HPDE6-E6E7 (cell line): ENCODE results near the gene BAIAP2.

Source experiments
- DNase-seq: peaks from one replicate; pipeline ENCODE4 v3.0.0; 2011; ENCODE audit warnings: missing footprints; ENCODE audit errors: extremely low spot score

Gene BAIAP2

DNA sequence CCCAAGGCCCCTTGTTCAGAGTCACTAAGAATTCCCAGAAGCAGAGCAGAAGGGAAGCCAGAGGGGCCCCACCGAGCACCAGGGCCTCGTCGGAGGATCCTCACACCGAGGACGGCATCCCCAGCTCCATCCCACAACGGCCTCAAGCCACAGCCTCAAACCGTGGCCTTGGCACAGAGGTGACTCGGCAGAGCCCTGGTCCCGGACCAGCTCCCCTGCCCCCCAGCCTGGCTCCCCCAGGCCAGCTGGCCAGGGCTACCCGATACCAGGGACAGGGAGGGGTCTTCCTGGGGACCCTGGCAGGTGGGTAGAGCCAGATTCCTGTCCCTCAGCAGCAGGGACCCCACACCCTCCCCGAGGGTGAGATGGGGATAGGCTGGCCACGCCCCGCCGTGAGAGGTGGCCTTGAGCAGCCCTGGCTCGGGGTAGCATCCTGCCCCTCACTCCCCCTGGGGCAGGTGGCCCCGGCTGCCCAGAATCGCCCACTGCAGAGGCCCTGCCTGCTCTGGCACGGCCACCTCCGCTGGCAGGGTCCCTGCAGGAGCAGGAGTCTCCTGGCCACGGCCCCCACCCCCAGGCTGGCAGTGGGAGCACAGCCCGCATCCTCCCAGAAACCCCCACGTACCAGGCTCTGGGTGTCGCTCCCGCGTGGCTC, 124.8 kb downstream of the BAIAP2 start:
- no peak for DNase-seq

DNA sequence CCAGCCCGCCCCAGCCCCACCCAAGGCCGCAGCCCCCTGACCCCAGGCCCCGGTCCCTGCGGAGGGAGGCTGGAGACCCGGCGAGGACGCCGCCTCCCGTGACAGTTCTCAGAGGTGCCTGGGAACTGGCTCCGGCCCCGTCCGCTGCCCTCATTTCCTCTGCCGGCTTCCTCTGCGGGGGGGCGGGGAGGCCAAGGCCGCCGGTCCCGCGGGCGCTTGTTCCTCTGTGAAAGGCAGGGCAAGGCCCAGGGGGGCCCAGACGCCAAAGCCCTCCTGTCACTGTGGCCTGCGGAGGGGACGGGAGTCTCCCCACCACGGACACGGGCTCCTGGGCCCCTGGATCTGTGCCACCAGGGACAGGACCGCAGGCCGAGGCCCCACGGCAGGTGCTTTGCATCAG, 125.4 kb downstream of the BAIAP2 start:
- no peak for DNase-seq

DNA sequence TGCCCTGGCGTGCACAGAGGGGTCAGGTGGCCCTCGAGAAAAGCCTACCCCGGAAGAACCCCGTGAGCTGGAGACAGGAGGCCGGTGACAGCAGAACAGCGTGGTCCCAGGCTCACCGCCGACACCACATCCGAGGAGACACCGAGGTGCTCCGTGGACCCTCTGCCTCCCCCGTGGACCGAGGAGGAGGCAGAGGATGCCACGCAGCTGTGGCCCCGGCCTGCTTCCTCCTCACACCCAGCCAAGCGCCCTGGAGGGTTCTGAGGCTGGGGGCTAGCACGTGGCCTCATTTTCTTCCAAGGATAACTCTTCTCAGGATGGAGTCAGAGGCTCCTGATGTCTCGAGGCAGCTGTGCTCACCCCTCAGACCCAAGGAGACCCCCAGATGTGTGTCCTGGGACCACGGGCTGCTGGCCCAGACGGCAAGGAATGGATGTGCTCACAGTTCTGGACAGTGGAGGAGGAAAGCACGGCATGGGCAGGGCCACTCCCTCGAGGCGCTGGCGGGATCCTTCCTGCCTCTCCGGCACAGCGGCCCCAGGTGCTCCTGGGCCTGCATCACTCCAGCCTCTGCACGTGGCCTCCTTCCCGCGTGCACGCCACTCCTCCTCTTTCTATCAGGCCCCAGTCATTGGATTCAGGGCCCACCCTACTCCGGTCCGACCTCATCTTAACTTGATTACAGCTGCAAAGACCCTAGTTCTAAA, 125.9 kb downstream of the BAIAP2 start:
- no peak for DNase-seq

DNA sequence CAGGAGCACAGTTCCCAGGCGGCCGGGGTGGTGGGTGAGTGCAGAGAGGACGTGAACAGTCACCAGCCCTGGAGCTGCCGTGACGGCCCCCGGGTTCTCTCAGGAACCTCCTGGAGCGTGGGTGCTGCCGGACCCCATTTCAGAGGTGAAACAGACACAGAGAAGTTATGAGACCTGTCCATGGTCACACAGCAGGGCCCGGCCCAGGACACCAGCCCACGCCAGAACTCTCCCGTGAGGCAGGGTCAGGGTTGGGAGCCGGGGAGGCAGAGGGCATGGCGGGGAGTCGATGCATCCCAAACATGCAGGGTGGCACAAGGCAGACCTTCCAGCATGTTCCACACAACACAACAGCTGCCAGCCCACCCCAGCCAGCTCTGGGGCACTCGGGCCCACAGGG, 126.6 kb downstream of the BAIAP2 start:
- no peak for DNase-seq

DNA sequence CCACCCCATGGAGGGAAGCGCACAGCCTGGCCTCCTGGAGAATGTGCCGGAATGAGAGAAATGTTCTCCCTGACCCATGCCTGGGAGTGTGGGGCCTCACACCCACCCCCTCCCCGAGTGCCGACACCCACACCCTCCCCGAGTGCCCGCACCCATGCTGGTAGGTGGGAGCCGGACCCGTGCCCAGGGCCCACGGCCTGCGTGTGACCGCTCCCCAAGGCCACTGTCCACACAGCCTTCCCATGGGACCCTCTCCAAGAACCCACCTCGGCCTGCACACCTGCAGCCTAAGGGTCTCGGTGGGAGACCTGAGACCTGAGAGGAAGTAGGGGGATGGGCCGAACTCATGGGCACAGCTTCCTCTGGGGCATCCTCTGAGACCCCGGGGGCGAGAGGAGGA, 127.0 kb downstream of the BAIAP2 start:
- no peak for DNase-seq

DNA sequence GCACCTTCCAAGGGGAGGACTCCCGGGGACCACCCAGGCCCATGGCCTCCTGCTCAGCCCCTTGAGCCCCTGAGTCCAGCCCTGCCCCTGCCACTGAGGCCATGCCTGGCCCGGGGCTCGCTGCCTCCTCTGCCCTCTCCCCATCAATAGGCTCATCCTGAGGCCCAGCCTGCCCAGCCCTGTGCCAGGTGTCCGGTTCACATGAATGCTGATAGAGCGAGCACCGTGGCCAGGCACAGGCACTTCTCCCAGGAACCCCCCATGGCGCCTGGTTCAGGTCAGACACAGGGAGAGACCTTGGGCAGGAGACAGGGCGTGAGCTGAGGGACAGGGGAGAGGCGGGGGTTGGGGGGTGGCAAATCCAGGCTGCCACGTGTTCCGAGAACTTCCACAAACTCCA, 127.5 kb downstream of the BAIAP2 start:
- no peak for DNase-seq

DNA sequence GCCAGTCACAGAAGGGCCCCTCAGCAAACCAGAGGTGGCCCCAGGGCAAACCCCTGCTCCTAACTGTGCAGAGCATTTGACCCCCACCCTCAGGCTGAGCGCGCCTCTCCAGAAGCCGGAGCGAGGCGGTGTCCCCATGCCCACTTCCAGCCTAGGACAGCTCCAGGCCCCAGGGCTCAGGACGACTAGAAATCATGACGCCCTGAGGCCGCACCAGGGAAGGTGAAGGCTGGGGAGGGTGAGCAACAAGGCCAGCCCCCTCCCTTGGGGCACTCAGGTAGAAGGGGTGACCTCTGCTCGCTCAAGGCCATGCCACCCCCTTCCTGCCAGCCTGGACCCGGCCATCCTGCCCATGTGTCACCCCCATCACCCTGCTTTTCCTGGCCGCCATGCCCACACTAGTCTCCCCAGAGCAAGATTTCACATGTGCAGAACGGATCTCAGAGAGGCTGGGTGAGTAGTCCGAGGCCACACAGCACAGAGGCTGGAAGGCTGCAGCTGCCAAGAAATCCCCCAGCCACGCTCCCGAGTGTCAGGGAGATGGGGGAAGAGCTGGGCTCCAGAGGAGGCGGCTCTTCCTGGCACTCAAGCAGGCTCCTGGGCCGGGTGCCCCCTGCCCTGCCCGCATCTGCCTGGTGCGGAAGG, 128.2 kb downstream of the BAIAP2 start:
- no peak for DNase-seq

DNA sequence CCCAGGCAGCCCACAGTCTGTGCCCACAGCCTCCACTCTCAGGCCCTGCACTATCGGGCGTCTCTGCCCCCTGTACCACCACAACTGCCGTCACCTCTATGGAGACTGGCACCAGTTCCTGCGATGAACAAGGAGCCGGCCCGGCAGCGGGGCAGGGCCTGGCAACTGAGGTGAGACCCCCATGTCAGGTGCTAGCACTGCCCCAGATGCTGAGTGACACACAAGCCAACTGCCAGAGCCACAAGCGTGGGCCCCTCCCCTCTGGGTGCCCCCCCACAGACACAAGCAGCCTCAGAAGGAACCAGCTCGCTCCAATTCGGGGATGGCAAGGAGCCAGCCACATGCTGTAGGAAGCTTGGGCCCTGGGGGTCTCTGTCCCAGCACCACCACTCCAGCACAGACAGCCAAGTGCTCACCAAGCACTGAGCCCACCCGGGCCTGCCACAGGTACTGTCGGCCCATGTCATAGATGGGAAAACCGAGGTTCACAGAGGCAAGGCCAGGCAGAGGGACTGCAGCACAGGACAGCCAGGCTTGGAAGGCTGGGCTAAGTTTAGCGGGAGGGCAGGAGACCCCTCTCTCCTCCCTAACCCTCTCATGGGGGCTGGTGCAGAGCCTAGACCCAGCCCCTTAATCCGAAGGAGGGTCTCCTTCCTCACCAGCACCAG, 128.9 kb downstream of the BAIAP2 start:
- no peak for DNase-seq

DNA sequence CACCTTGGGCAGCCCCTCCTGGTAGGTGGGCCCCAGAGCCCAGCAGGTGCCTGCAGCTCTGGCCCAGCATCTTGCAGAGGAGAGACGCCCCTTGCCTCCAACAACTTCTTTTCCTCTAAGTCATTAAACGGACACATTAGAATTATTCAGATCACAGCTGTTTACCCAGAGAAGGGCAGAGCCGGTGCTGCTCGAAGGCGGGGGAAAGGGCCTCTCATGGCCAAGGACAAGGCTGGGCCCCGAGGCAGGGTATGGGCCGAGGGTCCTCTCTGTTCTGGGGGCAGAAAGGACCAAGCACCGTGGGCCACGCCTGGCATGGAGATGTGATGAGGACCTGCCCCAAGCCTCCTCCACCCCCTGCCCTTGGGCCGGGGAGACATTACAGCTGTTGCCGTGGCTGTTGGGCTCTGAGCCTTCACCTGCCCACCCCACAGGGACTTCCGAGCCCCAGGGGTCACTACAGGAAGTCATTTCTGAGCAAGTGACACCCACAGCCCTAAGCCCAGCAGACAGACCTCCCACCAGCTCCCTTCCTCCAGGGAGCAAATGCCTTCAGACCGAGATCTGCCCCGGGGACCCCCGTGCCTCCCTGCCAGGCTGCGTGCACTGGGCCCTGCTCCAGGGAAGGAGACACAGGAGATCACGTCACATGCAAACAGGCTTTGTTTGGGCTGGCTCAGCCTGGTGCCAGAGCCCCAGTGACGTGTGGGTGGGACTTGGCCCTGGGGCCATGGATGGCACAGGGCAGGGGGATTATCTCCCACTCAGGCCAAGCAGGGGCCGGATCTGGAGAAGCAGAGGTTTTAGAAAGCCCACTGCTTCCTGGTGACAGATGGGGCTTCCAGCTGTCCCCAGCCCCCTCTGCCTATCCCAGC, 129.7 kb downstream of the BAIAP2 start:
- DNase-seq: no peak

DNA sequence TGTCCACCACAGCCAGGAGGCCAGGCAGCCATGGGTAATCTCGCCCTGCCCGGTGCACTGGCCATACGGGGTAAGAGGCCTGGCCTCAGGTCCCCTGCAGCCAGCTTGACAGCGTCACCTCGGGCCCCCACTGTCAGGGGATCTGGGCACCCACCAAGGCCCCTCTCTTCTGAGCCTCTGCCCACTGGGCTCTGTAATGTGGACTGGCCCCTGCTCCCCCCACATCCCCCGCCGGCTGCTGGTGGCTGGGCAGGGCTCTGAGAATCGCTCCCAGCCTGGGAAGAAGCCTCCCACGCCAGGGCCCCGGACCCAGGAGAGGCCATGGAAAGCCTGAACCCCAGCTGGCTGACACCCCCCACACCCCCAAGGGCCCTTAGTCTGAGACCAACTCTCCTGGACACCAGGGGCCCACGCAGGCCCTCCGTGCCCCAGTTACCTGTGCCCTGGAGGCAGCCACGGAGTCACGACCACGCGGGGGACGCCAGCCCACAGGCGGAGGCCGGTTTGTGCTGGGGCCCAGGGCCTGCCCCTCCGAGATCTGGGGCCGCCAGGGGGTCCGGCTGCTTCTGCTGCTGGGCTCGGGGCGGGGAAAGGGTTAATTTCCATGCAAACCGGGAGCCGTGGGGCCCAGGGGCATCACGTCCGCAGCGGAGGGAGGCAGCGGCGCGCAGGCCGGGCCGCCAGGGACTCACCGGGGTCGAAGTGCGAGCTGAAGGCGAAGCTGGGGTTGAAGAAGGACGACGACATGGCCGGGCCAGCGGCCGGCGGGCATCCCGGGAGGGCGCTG, 130.5 kb downstream of the BAIAP2 start, which contains the start of gene PVALEF:
Gene PVALEF (plus strand): TSS at position 262 of the 787 bp plus-strand sequence. CDS start 15,720 bp downstream, outside the sequence.
- no peak for DNase-seq

DNA sequence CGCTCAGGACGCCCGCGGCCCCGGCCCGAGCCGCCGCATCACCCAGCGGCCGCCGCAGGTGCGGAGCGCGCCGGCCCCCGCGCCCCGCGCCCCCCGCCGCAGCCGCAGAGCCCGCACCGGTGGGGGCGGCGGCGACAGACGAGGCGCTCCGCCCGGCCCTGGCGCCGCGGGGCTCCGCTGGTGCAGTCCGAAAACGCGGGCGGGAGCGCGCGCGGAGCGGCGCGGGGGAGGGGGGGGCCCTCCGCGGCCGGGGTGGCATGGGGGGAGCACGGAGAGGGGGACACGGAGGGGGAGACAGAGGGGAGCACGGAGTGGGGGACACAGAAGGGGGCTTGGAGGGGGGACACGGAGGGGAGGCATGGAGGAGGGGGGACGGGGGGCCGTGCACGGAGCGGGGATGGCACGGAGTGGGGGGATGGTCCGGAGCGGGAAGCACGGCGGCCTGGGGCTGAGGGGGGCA, 131.1 kb downstream of the BAIAP2 start, which contains the start of gene AATK:
Gene AATK (minus strand): TSS at position 189 of the 460 bp plus-strand sequence. CDS start 229 bp downstream, outside the sequence.
- DNase-seq: no peak
